ENCODE data around the gene ADAMTS17.
A peak's percentile ranks its signal among the peaks of the same experiment; 100 is the strongest.

Gene ADAMTS17

DNA sequence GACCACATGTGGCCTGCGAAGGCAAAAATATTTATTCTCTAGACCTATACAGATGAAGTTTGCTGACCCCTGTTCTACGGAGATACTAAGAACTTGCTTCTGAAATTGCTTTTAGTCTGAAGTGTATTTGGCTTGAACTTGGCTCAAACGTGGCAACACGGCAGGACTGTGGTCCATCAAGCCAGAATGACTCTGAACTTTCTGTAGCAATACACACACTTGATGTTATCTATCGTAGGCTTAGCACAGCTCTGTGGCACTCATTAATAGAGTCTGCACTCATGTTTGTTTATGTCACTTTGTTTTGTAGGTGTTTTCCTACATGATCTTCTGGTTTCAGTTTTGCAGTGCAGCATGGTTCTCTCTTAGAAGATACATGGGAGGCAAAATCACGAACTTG, 298.1 kb downstream of the ADAMTS17 start:
- no peak for DNase-seq

DNA sequence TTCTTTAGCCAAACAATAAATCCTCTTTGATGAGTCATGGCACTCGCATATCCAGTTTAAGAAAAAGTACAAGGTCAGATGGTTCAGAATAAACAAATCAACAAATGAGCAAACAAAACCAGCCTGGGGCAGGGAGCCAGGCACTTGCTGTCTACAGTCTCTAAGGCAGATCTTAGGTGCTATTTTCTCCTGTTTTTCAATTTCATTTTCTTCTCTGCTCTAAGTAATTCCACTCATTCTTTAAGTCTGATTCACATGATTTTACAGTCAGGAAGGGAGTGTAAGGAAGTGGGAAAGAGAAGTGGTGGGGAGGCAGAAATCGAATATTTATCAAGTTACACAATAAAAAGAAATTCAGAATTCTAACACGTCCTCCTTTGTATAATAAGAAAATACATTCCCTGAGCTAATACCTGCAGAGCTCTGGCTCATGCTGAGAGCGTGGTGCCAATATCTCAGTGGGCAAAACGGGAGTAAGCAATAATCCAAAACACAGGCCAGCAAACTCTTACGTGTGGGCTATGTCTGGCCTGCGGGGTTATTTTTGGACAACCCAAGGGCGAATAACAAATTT, 298.6 kb downstream of the ADAMTS17 start:
- DNase-seq = no peak

- DNase-seq = no peak
Observed at GRCh38 chr15:100042558-100042957, 299.2 kb downstream of the ADAMTS17 start.

- no peak for DNase-seq
Observed at GRCh38 chr15:100041127-100041828, 300.5 kb downstream of the ADAMTS17 start.

DNA sequence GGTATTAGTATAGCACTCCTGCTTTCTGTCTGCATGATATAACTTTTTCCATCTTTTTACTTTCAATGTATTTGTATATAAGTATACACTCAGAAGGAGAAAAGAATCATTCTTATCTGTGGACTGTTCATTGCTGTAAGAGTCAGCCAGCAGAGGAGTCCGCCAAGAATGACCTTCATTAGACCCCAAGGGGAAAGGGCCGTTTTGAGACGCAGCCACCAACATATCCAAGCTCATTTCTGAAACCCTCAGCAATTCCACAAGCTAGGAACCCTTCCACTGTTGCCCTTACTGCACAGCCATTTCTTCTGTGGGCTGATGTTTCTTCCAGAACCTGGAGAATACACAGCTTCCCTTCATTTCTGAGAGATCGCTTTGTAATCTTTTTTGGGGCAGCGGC, 301.8 kb downstream of the ADAMTS17 start:
- no peak for DNase-seq

DNA sequence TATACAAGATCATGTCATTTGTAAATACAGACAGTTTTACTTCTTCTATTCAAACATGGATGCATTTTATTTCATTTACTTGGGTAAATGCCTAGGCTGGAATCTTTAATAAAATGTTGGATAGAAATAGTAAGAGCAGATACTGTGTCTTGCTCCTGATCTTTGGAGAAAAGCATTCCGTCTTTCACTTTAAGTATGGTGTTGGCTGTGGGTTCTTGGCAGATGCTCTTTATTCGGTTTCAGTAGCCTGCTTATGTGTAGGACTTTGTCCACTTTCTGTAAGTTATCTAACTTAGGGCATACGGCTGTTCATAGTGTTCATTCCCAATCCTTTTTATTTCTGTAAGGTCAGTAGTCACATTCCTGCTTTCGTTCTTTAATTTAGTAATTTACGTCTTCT, 303.0 kb downstream of the ADAMTS17 start:
- DNase-seq = no peak

DNA sequence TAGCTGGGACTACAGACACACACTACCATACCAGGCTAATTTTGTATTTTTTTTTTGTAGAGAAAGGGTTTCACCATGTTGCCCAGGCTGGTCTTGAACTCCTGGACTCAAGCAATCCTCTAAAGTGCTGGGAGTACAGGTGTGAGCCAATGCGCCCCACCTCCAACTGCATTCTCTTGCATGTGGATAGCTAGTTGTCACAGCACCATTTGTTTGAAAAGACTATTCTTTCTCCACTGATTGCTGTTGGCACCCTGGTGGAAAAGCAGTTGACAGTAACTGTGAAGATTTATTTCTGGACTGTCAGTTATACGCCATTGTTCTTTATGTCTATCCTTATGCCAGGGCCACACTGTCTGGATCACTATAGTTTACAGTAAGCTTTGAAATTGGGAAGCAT, 303.9 kb downstream of the ADAMTS17 start:
- no peak for DNase-seq

DNA sequence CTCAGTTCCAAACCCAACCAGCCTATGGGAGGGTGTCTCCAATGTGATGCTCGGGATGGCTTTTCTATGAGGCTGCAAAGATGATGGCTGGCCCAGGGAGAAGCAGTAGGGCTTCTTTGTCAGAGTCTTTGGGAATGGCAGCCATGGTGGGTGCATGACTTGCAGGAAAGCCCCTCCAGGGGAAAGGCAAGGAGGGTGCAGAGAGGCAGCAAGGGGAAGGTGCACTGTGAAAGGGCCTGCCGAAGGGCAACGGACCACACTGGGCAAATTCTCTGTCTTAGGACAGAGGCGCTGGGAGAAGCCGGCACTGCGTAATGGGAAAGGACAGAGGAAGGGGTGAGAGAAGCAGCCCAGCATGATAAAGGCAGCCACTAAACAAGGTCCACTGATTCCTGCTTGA, 305.8 kb downstream of the ADAMTS17 start:
- DNase-seq = no peak

DNA sequence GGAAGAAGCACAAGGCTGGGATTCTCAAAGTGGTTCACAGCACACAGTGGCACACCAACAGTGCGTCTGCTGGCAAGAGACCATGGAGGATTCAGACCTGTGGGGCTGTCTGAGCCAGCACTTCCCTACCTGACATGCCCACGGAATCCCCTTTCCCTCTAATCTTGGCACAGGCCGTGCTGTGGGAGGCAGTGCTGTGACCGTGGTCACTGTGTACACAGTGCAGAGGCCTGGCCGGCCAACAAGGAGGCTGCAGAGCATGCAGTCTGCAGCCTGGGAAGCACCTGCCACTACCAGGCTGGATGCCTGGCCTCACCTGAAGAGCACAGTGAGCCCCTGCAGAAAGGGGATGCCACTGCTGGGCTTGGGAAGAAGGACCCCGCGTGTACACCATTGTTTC, 307.6 kb downstream of the ADAMTS17 start:
- DNase-seq = no peak

DNA sequence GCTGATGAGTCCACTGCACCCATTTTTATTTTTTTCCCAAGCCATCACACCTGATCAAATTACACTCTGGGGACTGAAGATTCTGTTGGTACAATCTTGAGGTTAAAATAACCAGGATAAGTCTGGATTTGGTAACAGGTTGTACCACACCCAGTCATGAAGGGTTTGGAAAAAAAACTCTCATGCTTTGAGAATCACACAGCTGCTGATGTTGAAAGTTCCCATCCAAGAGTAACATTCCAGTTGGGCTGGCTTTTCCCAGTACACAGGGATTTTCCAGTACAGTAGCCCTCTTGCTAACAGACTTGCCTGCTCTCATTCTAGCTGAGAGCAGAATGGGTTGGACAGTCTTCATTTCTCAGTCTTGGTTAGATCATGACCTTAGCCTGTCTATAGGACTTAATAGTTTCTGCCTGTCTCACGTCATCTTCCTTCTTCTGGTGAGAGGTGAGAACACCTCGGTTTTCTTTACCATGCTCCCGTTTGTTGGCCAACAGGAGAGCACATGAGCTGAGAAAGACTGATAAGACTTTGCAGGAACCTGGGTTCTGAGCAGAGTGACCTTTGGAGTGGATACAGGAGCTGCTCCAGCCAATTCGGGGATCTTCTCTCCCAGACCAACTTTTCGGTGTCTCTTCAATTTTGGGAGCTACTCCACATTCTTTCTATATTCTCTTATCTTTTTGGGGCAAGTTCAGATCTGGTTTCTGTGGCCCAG, 308.5 kb downstream of the ADAMTS17 start:
- no peak for DNase-seq

GRCh38 chr15:100032358-100033085, 309.3 kb downstream of the ADAMTS17 start:
- no peak for DNase-seq

GRCh38 chr15:100031665-100032357, 310.0 kb downstream of the ADAMTS17 start:
- no peak for DNase-seq

- DNase-seq = no peak
Observed at GRCh38 chr15:100030586-100031229, 311.1 kb downstream of the ADAMTS17 start.

- DNase-seq = no peak
Observed at GRCh38 chr15:100029868-100030479, 311.8 kb downstream of the ADAMTS17 start.

- no peak for DNase-seq
Observed at GRCh38 chr15:100029045-100029444, 312.7 kb downstream of the ADAMTS17 start.

- DNase-seq = no peak
Observed at GRCh38 chr15:100026041-100026440, 315.7 kb downstream of the ADAMTS17 start.

DNA sequence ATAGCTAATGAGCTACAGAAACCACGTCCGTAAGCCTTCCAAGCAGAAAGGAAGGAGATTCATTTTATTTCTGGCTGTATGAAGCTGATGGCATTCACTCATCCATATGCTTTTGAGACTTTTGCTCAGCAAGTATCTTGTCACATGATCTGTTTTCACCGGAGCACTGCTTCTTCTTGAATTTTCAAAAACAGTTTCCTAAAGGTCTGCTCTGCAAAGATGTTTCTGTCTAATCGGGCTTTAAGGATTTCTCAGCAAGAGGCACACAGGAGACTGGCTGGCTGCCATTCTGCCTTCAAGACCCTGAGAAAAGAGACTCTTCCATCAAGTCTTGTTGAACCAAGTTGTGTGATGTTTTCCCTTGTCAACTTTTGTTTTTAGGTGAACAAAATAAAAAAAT, 319.0 kb downstream of the ADAMTS17 start:
- no peak for DNase-seq

DNA sequence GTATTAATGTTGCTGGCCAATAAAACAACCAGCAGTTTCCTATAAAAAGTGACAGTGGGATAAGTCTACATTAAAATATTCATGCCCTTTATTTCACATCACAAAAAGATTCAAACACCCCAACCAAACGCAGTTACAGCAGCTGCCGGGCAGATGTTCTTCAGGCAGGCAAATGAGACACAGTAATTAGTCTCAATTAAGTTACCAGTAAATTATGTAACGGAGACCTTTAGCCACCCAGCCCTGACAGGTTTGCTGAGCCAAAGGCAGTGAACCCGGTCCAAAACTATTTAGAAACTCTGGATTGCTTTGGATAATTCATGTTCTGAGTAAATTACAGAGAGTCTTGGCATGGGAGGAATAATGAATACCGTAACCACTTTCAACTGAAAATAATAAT, 319.4 kb downstream of the ADAMTS17 start:
- DNase-seq = no peak

- no peak for DNase-seq
Observed at GRCh38 chr15:100021653-100022052, 320.1 kb downstream of the ADAMTS17 start.

DNA sequence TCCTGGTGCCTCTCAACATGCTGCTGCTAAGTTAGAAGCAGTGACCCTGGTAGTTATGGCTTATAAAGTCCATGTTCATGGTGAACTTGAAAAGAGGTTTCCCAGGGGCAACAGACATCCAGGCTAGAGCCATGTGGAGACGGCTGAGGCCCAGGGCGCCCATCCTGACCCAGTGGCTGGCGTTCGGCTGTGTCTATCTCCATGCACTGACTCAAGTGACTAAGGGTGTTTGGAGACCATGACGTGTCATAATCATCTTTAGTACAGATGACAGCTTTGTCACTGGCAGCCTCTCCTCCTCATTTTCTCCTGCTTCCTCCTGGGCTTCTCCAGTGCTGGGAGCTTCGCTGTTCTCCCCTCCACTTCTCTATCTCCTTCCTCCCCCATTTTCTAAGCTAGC, 321.2 kb downstream of the ADAMTS17 start:
- DNase-seq = peak; percentile 12

- no peak for DNase-seq
Observed at GRCh38 chr15:100020189-100020588, 321.6 kb downstream of the ADAMTS17 start.
